ENCODE data around the gene RNF41.

- TF ChIP-seq CTCF (IDR thresholded peaks at IDR 0.05) (no peak), POLR2A (IDR thresholded peaks at IDR 0.05) (no peak)
Measured at GRCh38 chr12:56153678-56154065, 68.0 kb downstream of the RNF41 start.

All from right lobe of liver (tissue), 4 donors.